Measurements from ENCODE around the gene ATP2A2.

DNA sequence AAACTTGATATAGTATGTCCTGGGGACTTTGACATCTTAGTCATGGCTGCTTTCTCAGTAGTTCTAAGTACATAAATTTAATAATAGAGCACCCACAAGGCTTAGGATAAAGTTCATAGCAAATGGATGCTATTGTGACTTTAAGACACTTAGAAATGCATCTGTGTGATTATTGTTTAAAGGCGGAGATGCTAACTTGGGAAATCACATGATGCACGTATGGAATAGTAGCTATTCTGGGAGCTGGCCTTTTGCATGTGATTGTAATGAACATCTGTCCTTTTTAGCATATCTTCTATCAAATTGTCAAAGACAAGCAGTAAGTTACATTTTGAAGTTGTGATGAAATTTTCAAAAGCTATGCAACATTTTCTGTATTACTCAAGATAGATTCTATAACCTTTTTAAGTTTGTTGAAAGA is 46.7 kb upstream of the ATP2A2 start:
- TF ChIP-seq, protein P1, sequence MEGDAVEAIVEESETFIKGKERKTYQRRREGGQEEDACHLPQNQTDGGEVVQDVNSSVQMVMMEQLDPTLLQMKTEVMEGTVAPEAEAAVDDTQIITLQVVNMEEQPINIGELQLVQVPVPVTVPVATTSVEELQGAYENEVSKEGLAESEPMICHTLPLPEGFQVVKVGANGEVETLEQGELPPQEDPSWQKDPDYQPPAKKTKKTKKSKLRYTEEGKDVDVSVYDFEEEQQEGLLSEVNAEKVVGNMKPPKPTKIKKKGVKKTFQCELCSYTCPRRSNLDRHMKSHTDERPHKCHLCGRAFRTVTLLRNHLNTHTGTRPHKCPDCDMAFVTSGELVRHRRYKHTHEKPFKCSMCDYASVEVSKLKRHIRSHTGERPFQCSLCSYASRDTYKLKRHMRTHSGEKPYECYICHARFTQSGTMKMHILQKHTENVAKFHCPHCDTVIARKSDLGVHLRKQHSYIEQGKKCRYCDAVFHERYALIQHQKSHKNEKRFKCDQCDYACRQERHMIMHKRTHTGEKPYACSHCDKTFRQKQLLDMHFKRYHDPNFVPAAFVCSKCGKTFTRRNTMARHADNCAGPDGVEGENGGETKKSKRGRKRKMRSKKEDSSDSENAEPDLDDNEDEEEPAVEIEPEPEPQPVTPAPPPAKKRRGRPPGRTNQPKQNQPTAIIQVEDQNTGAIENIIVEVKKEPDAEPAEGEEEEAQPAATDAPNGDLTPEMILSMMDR (IDR thresholded peaks at IDR 0.05): no peak
- TF ChIP-seq POLR2A (IDR thresholded peaks at IDR 0.05; ENCODE audit: low read depth): no peak
